NCI-H2196 (cell line): Measurements from ENCODE around the gene MTHFD2L.

Experiments used
- DNase-seq: peaks from one replicate; lab custom pipeline; 2025; ENCODE audit not compliant: unreplicated experiment; lab: John Stamatoyannopoulos, UW

Gene MTHFD2L

DNA sequence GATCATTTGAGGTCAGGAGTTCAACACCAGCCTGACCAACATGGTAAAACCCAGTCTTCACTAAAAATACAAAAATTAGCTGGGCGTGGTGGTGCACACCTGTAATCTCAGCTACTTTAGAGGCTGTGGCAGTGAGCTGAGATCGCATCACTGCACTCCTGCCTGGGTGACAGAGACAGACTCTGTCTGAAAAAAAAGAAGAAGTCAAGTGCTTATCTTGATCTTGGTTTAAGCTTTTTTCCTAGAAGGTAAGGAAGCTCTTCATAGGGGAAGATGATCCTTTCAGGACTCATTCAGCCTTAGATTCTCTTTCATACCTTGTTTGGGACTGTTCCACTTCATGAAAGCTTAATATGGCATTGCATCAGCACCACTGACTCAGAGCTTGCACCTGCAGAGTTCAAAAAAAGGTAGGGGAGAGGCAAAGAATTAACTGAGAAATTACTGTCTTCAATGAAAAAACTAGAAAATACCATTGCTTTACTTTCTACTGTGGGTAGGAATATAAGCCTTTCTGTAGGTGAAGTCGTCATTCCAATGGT, 79.6 kb downstream of the MTHFD2L start:
- no peak for DNase-seq

DNA sequence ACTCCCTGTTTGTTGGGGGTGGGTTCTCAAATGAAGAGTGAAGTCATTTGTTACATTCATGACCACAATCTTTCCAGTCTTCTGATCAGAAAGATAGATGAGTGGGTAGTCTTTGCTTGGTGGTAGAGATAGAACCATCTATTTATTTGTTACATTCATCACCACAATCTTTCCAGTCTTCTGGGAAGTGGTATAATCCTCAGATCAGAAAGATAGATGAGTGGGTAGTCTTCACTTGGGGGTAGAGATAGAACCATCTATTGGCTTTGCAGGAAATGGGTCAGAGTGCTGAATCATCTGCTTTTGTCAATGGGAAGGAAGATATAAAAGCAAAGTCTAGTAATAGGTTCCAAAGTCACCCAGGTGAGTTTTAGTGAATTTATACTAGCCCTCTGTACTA, 86.1 kb downstream of the MTHFD2L start:
- DNase-seq, result no peak

DNA sequence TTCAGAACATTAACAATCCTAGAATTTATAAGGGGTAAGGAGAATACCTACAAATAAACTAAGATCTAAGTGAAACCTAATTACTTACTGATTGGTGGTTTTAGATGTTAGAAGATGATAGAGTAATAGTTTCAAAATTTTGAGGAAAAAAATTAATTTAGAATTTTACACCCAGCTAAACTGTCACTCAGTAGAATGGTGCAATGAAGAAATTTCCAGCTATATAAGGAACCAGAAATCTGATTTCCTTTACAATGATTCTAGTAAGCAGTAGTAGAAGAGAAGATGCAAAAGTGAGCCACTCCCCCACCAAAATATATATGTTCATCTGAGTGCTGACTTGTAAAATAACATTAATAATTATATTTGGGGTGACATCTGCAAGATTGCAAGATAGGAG, 95.0 kb downstream of the MTHFD2L start:
- no peak for DNase-seq

DNA sequence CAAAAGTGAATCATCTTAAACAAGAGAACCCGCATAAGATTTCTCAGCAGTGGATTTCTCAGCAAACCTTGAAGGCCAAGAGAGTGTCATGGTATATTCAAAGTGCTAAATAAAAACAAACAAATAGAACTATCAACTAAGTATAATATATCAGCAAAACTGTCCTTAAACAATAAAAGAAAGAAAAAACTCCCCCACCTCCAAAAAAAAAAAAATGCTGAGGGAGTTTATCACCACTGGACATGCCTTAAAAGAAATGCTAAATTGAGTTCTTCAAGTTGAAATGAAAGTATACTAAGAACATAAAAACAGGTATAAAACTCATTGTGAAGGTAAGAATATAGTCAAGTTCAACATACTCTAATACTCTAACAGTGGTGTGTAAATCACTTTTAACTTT, 96.5 kb downstream of the MTHFD2L start:
- DNase-seq, result no peak

DNA sequence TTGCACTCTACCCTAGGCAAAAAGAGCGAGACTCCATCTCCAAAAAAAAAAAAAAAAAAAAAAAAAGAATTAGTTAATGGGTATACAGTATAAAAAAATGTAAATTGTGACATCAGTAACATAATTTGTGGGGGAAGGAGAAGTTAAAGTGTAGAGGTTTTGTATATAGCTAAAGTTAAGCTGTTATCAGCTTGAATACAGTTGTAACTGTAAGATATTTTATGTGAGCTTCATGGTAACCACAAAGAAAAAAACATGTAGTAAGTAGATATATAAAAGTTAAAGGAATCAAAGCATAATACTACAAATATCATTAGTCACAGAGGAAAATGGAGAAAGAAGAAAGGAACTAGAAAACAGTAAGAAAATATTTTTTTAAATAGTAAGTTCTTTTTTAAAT, 97.2 kb downstream of the MTHFD2L start:
- DNase-seq, result no peak

DNA sequence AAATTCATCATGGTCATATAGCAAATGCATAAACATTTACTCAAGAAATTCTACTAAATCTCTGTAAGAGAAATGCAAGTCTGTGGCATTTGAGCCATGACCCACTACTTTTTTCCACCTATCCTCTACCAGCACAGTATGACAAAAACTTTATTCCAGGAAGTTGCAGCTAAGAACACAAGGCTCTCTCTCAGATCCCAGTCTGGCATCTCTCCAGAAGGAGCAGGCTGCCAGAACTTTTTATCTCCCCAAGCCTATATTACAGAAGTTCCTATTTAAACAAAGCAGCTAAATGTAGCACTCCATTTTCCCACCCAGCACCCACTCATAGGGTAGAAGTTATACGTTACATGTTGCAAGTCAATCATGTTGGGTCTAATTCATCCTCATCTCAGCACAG, 101.0 kb downstream of the MTHFD2L start:
- DNase-seq, result no peak

DNA sequence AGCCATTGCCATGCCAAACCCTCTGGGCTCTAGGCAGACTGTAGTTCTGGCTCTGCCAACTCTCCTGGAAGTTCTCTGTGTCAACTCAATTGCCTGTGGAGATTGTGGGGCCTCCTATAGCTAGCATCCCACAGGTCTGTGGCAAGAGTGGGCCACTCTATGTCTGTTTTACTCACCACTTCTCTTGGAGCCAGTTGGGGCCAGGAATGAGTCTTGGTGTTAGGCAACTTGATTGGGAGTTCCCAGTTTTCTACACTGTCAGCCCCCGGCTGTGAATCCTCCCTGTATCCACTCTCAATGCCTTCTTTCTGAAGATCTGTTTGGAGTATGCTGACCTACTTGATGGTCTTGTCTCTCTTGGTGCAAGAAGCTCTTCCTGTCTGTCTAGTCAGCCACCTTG, 102.1 kb downstream of the MTHFD2L start:
- no peak for DNase-seq

DNA sequence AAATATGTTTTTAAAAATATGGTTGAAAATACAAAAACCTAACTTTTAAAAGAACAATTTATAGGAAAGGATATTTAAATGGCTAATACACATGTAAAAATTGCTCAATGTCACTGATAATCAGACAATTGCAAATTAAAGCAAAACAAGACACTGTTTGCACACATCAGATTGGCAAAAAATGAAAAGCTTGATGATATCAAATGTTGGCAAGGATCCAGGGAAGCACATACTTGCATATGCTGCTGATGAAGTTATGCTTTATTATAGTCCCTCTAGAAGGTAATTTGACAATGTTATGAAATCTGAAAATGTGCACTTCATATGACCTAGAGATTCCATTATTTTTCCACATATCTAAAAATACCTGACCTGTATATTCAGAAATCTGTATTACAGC, 104.6 kb downstream of the MTHFD2L start:
- DNase-seq, result peak; percentile 1

DNA sequence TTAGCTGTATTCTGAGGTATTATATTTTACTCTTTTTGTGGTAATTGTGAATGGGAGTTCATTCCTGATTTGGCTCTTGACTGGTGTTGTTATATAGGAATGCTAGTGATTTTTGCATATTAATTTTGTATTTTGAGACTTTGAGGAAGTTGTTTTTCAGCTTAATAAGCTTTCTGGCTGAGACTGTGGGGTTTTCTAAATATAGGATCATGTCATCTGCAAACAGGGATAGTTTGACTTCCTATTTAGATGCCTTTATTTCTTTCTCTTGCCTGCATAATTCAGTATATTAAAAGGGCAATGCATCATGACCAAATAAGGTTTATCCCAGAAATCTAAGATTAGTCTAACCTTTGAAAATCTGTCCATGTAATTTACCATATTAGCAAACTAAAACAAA, 105.6 kb downstream of the MTHFD2L start:
- no peak for DNase-seq

DNA sequence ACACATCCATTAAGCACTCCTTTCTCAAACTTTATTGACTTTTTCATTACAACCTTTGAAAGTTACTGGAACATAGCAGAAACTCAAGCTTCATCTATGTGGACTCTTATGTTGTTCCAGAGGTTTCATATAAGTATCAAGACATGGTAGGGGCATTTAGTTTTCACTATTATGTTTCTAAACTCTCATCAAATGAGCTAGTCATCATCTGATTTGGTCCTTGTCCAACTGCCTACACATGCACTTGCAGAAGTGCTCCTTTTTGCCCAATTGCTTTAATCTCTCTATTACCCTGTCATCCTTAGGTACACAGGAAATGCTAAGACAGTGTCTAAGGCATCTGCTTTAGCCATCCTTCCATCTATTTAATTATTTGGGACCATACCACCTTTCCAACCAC, 108.2 kb downstream of the MTHFD2L start:
- no peak for DNase-seq

DNA sequence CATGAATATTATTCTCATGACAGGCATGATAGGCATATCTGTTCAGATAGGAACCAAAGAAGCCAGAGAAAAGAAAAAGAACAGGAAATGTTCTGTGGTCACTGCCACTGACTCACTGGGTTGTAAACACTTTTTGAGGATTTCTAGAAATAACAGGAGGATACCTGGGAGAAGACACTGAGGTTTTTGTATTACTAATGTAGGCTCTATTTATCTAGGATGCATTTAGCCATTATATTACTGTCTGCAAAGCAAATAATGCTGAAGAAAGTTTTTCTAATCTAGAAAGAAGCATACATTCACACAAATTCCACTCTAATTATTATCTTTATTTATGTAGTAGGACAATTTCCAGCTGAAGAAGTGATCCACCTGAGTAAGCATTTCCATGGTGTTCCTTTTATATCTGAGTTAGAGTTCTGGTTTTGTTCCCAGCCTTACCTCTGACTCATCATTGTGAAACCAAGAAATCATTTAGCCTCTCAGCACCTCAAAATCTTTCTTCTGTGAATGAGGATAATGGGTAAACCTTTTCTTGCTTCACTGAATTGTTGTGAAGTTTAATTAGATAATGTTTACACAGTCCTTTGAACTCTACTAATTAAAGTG, 110.2 kb downstream of the MTHFD2L start:
- DNase-seq, result no peak

DNA sequence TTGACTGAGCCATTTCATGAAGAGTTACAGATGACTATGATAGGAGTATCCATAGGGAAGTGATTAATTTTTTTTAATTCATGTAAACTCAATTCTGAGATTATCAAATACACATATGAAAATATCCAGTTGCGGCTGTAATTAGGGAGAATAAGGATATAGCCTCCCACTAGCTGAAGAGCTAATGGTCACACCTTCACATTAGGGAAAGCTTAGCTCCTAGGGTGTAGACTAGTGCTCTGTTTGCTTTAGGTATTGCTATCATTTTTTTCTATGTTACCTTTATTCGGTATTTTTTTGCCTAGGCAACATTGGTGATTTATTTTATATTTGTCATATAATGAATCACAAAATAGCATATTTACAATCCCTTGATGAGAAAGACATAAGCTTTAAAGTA, 110.7 kb downstream of the MTHFD2L start:
- no peak for DNase-seq

DNA sequence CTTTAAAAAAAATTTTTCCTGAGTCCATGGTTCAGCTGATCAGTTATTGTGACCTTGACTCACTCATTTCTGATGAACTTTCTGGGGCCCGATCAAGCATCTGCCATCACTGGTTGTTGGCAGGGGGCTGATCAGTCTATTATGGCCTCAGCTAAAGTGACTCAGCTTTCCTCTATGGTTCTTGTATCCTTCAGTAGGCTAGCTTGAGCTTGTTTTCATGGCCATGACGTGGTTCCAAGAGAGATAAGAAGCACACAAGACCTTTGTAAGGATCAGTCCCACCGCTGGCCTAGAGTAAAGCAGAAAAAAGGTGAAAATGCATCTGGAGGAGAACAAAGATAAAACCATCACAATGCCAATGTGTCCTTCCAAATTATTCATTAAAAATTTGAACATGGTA, 120.6 kb downstream of the MTHFD2L start:
- no peak for DNase-seq

DNA sequence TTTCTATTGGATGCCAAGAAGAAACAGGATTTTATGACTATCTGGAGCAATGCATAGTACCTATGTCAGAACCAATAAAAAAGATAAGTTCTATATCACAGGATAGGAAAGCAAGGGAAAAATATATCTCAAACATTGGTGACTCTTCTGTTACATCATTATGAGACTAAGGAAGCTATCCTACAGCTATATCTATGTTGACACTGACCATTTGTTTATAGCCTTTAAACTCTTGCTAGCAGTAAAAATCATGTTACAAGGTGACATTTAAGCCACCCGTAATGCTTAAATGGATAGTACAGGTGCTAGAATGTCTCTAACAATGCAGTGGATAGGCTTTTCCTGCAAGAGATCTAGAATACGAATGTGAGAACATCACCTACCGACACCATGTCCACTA, 121.8 kb downstream of the MTHFD2L start:
- no peak for DNase-seq

DNA sequence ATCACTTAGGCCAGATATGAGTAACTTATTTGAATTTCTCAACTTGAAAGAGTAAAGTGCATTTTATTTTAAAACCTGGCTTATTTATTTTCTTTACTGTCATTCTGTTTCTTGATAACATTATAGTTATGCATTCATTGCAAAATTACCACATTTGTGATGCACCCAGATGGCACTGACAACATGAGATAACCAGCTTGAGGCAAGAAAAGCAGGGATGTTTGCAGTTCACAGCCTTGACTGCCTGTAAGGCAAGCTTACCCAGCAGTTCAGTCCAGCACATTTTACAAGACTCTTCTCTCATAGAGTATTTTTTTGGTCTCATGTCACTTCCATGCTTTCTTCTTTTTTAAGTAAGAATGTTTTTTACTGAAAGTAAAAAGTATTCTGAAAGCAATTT, 125.0 kb downstream of the MTHFD2L start:
- no peak for DNase-seq

DNA sequence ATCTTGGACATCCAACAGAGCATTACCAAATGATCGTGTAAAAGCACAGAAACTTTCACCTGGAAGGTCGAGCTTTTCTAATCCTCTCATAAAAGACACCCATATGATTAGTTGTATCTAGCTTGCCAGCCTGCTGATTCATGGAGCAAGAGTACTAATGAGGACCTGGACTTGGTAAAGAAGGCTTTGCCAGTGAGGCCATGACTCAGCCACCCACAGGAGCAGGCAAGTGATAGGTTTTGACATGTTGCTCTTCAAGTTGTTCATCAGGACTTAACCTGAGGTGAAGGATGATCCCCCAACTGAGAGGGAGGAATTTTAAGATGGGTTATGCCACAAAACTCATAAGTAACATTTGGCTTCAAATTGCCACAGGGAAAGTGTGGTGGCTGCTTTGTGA, 125.7 kb downstream of the MTHFD2L start:
- no peak for DNase-seq

DNA sequence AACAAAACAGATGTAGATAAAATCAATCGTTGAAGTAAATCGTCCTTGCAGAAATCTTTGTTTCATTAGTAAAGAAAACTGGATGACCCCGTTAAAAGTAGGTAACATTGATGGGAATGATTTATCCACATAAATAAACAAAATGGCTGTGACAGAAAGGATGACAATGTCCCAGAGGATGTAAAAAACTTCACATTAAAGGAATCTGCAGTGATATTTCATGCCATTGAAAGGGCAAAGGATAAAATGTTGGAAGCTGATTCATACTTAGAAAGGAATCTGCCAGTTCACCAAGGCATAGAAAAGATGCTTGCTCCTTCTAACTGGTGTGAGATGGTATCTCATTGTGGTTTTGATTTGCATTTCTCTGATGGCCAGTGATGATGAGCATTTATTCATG, 126.1 kb downstream of the MTHFD2L start:
- DNase-seq, result no peak

DNA sequence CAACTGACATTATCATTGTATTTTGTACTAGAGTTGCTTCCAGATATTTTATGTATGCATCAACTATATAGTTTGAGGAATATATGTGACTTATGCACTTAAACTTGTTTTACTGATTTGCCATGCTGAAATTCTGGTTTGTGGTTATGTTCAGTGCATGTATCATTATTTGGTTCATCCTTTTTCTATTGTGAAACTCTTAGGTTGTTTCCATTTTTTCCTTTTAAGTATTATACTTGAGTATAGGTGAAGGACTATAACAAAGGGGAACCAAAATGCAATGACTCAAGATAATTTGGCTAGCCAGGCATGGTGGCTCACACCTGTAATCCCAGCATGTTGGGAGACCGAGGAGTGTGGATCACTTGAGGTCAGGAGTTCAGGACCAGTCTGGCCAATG, 129.2 kb downstream of the MTHFD2L start:
- no peak for DNase-seq

DNA sequence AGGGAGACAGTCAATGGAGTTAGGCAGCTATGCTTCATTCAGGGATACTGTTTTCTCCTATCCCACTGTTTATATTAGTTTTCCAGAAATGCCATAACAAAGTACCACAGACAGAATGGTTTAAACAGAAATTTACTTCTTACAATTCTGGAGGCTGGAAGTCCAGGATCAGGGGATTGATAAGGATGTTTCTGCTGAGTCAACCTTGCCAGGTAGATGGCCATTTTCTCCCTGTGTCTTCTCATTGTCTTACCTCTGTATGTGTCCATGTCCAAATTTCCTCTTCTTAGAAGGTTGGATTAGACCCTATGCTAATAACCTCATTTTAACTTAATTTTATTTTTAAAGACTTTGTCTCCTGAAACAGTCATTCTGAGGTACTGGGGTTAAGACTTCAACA, 129.9 kb downstream of the MTHFD2L start:
- DNase-seq, result no peak

DNA sequence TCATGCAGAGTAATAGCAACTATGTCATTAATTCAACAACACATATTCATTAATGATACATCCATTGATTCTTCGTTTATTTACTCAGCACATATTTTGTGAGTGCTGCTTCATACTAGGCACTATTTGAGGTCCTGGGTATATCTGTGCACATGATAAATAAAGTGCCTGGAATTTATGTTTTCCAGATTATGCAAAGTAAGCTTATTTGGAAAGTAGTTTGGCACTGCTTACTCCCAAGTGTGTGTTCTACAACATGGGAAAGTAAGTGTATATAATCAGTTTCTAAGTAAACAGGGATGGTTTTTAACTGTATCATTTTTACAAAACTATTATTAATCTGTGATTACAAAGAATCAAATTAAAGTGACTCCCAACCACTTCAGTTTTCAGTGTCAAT, 133.6 kb downstream of the MTHFD2L start:
- no peak for DNase-seq

DNA sequence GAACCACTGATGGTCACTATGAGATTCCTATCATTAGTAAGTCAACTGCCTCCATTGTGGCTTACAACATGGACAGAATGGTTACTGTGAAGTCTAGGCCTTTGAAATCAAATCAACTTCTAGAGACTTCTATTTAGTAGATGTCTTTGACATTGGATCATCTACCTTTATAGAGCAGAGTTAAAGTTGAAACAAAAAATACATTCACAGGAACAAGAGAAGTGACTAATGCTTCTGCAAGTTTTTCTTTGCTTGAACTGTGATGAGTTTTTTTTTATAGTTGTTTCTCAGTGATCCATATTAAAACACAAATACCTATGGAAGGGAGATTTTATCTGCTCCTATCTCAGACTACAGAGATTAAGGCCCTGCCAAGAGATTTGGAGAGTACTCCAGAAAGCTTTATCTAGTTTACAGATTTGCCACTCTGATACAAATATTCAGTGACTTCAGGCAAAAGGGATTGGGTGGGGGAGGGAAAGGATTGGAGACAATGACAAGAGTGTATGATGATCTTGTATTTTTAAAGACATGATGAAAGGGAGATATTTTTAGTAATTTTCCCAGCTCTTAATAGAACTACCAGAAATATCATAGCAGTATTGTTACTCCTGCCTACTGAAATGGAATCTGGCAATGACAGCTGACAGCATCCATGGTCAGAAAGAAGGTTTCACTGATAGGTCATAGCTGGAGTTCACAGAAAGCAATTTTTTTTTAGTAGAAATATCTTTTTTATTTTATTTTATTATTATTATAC, 134.4 kb downstream of the MTHFD2L start:
- DNase-seq, result no peak

DNA sequence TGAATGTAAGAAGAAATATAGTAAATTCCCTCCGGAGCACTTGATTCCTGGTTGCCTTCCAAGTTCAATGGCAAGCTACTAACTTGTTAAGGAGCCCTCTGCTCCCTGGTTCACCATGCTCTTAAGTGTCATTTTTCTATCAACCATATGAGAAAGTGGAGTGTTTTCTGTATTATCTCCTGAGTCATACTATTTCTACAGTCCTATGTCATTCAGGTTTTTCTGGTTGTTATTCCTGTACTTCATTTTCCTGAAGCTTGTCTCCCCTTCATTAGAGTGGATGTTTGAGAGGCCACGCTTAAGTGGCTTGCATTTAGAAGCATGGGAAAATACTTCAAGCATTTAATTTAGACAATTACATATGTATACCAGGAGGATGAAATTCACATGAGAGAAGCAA, 135.6 kb downstream of the MTHFD2L start:
- DNase-seq, result no peak

DNA sequence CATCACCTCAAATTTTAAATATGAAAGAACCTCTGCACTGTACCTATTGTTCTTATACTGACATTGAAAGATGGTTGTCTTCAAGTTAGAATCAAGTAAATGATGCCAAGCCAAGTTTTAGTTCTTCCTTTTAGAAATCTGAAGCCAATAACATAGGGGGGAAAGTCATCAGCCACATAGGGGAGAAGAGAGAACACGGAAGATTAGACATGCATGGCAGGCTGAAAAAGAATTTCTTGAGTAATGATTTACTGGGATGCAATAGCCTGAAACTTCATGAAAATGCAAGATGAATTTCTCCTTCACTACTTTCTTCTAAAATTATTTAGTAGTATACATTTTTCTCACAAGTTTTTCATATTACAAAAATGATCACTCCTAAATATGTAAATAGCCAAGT, 136.8 kb downstream of the MTHFD2L start:
- no peak for DNase-seq
